GM12874 (cell line): ENCODE results near the gene ZDHHC20.

ENCODE experiments used
- CTCF ChIP-seq: IDR thresholded peaks from 2 replicates; pipeline ENCODE4 v1.5.1; 2011; ENCODE audit warnings: low read depth, mild to moderate bottlenecking, control low read depth, low read length, moderate library complexity; ENCODE audit not compliant: insufficient read depth

The ZDHHC20 gene

DNA sequence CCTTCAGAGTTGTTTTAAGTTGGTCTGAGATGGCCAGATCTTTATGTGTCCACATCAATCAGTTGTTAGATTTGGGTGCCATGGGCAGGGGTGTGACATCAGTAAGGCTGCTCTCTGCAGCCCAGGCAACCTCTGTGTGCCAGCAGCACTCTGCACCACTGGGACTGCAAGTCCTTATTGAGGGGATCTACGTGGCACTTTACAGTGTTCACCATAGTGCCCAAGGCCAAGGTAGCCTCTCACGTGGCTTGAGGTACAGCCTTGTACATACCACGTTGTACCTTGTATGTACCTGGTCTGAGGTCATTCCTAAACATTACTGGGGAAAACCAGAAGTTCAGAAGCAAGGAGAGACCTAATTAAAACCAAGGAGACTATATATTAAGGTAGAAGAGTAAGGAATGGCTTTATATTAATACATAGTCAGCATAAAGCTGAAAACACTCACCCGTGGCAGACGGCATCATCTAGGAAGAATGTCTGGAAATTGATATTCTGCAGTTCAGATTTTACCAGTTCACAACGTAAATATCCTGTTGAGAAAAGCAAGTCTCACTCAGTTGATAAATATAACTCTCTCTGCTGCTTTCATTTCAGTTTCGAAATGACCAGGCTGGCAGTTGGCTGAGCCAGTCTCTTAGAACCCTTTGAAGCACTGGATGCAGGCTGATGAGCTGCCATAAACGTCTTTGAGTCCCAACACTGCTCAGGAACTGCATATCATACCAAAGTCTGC is 128.8 kb downstream of the ZDHHC20 start:
- no peak for TF ChIP-seq CTCF

- TF ChIP-seq CTCF, result no peak
Measured at GRCh38 chr13:21328836-21329477, 130.1 kb downstream of the ZDHHC20 start.

- TF ChIP-seq CTCF, result no peak
Measured at GRCh38 chr13:21328201-21328600, 130.9 kb downstream of the ZDHHC20 start.

- TF ChIP-seq CTCF, result no peak
Measured at GRCh38 chr13:21326155-21327031, 132.7 kb downstream of the ZDHHC20 start.

DNA sequence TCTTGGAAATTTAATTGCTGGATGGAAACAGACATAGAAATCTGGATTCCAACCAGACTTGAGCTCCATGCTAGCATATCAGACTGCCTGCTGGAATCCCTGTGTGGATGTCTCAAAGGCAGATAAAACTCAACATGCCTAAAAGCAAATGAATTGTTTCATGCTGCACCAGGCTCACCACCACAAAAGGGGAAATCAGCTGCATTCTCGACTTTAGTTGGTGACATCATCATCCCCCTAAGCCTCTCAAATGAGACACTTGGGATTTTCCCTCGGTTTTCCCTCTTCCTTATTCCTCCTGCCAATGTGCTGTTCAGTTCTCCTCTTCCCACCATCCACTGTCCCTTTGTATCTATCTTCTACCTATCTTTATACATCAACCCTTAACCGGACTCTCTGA is 134.3 kb downstream of the ZDHHC20 start:
- TF ChIP-seq CTCF, result no peak

GRCh38 chr13:21322988-21323387 is 136.1 kb downstream of the ZDHHC20 start:
- no peak for TF ChIP-seq CTCF
